ENCODE results near the gene CDHR3.

GRCh38 chr7:106071999-106072714, 109.1 kb downstream of the CDHR3 start:
- TF ChIP-seq CTCF (IDR thresholded peaks at IDR 0.05; ENCODE audit: poor library complexity, severe bottlenecking), result no peak
- no peak for TF ChIP-seq EZH2 (IDR thresholded peaks at IDR 0.05; ENCODE audit: borderline replicate concordance, insufficient read depth, low read length, poor library complexity, severe bottlenecking)
- no peak for TF ChIP-seq TAF1 (IDR thresholded peaks at IDR 0.05; ENCODE audit: low read depth)
- no peak for TF ChIP-seq SMC3 (conservative IDR thresholded peaks at IDR 0.05; ENCODE audit: poor library complexity)
- no peak for TF ChIP-seq POLR2AphosphoS5 (IDR thresholded peaks at IDR 0.05)
- no peak for TF ChIP-seq MXI1 (conservative IDR thresholded peaks at IDR 0.05; ENCODE audit: poor library complexity, severe bottlenecking)
- TF ChIP-seq EP300 (conservative IDR thresholded peaks at IDR 0.05; ENCODE audit: poor library complexity, severe bottlenecking), result no peak
- TF ChIP-seq REST (IDR thresholded peaks at IDR 0.05; ENCODE audit: borderline replicate concordance), result no peak
